Frontal cortex (tissue), 4 donors: ENCODE measurements around the gene ADAMTS2. TPM values are rescaled to one million over a fixed set of nuclear protein-coding genes. Genes with fewer than 3 reads are reported as not detected.

ENCODE experiments used
- DNase-seq, 2 donors: peaks; one replicate each; pipeline ENCODE4 v3.0.0; 2012; ENCODE audit warnings: low spot score in 2 of 2
- FAIRE-seq: peaks from 2 replicates; lab custom pipeline; 2012; peaks lifted over from hg19 to GRCh38; lab: Jason Lieb, UNC
- total RNA-seq: library from RNA; depleted of rRNA; stranded (reverse); fragments of >200 nt; gene quantifications from one replicate; pipeline ENCODE4 v1.2.3, GENCODE V29; 2014
- donor health status: control.
- donor health status: control.
- donor health status: control.

The ADAMTS2 gene
- total RNA-seq, 1 donor from 2014 or later = 3.3 TPM

DNA sequence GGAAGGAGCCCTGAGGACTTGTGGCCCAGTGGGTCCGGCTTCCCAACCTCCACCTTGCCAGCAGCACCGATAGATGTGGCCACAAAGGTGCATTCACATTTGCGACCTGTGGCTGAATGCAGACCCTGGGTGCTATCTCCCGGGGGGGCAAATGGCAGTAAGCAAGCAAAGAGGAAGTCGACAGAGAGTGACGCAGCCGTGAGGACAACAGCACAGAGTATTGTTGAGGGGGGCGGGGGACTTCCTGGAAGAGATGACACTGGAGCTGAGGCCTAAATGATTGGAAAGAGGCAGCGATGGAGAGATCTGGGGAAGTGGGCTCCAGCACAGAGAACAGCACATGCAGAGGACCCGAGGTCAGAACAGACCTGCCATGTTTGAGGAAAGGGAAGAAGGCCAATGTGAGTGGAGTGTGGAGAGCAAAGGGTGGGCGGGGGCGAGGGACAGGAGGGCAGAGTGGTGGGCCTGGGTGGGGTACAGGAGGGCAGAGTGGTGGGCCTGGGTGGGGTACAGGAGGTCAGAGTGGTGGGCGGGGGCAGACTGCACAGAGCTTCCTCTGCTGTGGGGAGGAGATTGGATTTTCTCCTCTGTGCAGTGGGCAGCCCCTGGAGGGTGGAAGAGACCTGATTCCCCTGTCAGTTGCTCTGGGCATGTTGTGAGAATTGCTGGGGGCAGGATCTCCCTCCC is 42.6 kb downstream of the ADAMTS2 start:
- FAIRE-seq = no peak

DNA sequence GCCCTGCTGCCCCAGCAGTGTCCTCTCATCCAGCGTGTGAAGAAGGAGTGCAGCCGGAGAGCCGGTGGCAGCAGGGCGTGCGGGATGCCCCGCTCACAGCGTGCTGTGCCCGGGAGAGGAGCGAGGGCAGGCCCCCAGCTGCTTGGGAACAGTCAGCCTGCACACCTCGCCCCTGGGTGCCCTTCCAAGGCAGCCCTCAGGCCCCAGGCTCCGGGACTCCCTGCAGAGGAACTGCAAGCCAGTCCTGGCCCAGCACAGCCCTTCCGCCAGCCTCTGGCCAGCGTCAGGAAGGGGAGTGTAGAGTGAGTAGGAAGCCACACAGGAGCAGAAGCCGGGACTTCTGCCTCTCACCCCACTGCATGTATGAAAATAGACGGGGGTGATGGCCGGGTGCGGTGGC is 43.5 kb downstream of the ADAMTS2 start:
- no peak for FAIRE-seq
- no peak for DNase-seq

More for the DNA sequence above, 42.6 kb downstream of the ADAMTS2 start:
- no peak for DNase-seq

DNA sequence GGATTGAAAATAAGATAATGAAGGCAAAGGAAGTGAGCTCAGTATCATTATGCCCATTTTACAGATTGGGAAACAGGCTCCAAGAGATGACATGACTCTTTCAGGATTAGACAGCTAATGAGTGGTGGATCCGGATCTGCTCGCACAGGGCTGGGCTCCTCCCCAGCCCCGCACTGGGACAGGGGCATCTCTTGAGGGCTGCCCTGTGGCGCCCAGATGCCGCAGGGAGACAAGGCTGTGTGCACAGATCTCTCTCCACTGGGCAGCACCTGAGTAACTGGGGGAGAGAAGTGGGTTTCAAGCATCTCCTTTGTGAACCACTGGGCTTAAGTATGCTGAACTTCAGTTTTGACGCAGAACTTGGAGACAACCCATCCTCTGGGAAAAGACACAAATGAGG is 43.9 kb downstream of the ADAMTS2 start:
- FAIRE-seq = no peak
- no peak for DNase-seq

GRCh38 chr5:179300581-179301180 is 44.6 kb downstream of the ADAMTS2 start:
- DNase-seq (no peak), FAIRE-seq (no peak)

- no peak for DNase-seq
- no peak for FAIRE-seq
Observed at GRCh38 chr5:179298181-179298993, 46.9 kb downstream of the ADAMTS2 start.

DNA sequence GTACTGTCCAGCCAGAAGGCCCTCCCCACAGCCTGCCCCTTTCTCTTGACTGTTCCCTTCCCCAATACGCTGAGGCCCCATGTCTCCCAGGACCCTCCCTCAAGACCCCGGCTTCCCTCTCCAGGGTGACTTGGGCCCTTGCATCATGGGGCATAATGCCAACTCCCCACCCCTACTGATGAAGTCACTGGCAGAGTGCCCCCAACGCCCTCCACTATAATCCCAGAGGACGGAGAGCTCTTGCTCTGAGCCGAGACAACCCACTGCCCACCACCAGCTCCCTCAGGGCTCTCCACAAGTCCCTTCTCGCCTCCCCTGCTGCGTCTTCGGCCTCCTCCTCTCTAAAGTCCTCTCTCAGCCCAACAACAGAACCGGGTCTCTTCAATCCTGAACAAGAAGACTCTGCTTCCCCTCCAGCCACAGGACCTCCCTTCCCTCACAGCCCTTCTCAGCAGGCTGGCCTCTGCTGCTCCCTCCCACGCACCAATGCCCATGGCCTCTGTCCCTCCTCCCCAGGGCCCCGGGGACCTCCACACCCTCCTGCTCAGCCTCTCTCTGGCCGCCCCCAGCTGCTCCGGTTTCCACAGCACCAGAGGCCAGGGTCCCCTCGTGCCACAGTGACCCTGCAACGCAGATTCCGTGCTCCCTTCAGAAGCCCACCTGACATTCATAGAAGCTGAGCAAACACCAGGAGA is 47.6 kb downstream of the ADAMTS2 start:
- no peak for DNase-seq
- no peak for FAIRE-seq

DNA sequence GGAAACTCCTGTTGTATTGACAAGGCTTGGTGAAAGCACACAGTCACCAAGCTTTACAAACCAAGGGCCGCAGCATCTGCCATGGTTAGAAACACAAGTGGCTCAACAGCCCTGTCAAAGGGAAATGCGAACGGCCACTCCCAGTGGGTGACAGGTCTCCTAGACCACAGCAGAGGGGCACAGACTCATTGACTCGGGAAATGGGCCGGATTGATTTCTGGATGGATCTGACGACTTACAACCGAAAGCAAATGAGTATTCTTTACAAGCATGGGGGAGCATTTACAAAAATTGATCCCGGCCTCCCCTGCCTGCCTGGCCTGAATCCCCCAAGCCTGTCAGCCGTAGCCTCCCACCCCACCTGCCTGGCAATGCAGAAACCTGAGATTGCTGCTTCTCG is 48.2 kb downstream of the ADAMTS2 start:
- DNase-seq = no peak
- FAIRE-seq = no peak

GRCh38 chr5:179296150-179296821 is 49.0 kb downstream of the ADAMTS2 start:
- no peak for FAIRE-seq
- no peak for DNase-seq

GRCh38 chr5:179295778-179296149 is 49.5 kb downstream of the ADAMTS2 start:
- FAIRE-seq (no peak), DNase-seq (no peak)

DNA sequence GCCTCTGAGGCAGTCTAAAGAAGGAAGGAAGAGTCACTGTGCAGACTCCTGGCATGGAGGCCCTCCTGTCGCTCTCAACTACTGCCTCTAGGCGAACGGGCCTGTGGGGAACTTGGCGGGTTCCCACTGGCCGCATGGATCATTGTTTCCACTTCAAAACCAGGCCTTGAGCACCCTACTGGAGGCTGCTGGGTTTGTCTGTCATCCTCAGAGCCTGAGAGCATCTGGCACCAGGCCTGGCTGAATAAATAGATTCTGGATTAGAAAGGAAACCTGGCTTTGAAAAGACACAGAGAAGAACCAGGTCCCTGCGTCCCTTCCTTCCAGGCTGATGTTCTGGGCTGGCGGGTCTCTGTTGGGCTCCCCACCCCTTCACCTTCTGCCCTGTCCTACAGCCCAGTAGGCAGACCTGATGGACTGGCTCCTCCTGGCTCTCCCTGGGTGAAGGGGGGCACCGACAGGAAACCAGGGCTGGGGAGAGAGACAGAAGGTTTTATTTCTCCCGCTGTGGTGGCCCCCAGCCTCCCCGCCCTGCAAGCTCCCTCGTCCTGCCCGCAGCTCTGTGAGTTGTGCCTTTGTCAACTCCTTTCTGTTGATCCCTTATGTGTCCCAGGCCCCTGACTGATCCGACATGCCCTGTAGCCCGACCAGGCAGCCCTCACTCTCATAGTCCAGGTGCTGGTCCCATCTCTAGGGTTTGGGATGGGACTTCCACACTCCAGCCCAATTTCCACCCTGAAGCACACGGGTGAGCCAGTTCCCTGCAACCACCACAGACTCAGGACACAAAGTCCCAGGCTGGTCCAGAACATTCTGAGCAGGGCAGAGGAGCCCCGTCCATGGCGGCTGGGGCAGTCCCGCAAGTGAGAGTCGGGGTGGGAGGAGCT is 50.1 kb downstream of the ADAMTS2 start:
- DNase-seq (no peak), FAIRE-seq (no peak)

GRCh38 chr5:179294131-179294780 is 51.0 kb downstream of the ADAMTS2 start:
- no peak for FAIRE-seq
- no peak for DNase-seq

- DNase-seq (no peak), FAIRE-seq (no peak)
Observed at GRCh38 chr5:179292681-179293635, 52.3 kb downstream of the ADAMTS2 start.

- no peak for DNase-seq
- FAIRE-seq = no peak
Observed at GRCh38 chr5:179292202-179292601, 53.1 kb downstream of the ADAMTS2 start.

- DNase-seq (no peak), FAIRE-seq (no peak)
Observed at GRCh38 chr5:179290681-179291540, 54.4 kb downstream of the ADAMTS2 start.

- FAIRE-seq (no peak), DNase-seq (no peak)
Observed at GRCh38 chr5:179289756-179290385, 55.4 kb downstream of the ADAMTS2 start.

DNA sequence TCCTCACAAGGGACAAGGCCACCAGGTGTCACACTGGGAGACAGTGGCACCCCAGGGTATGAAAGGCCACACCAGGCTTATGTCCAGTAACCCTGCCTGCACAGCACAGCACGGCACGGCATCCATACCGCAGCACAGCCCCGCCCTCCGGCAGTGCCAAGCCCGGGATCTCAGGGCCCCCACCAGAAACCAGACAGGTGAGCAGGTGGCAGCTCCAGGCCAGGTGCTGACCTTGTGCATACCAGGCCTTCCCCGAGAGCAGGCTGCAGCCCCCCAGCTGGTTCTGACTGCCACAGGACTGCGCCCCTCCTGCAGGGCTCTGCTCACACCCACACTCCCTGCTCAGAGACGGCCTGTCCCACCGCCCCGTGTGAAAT is 56.5 kb downstream of the ADAMTS2 start:
- no peak for FAIRE-seq
- no peak for DNase-seq
